NCI-H1436 (cell line): ENCODE data around the gene CRMP1.
"Not testable (repeated sequence)": the region's sequence is repeated elsewhere in the genome, so short reads cannot be mapped to it uniquely, and the experiment has no call there.

Experiments used
- DNase-seq: peaks from one replicate; lab custom pipeline; 2025; lab: John Stamatoyannopoulos, UW

The CRMP1 gene

GRCh38 chr4:5856362-5856761 is 36.5 kb downstream of the CRMP1 start:
- DNase-seq = not testable (repeated sequence)

- DNase-seq = no peak
Measured at GRCh38 chr4:5854929-5855328, 38.0 kb downstream of the CRMP1 start.

GRCh38 chr4:5852523-5853202 is 40.2 kb downstream of the CRMP1 start:
- DNase-seq = no peak

GRCh38 chr4:5851637-5852301 is 41.1 kb downstream of the CRMP1 start:
- no peak for DNase-seq

GRCh38 chr4:5845035-5845905 is 47.6 kb downstream of the CRMP1 start:
- DNase-seq = no peak

- no peak for DNase-seq
Measured at GRCh38 chr4:5843573-5844530, 49.0 kb downstream of the CRMP1 start.

- no peak for DNase-seq
Measured at GRCh38 chr4:5842456-5842855, 50.4 kb downstream of the CRMP1 start.

GRCh38 chr4:5839751-5840674 is 52.9 kb downstream of the CRMP1 start:
- DNase-seq = no peak

- DNase-seq = no peak
Measured at GRCh38 chr4:5839332-5839731, 53.6 kb downstream of the CRMP1 start.

GRCh38 chr4:5837483-5837882 is 55.4 kb downstream of the CRMP1 start:
- DNase-seq = not testable (repeated sequence)

- no peak for DNase-seq
Measured at GRCh38 chr4:5836943-5837342, 55.9 kb downstream of the CRMP1 start.

GRCh38 chr4:5828005-5828391 is 64.9 kb downstream of the CRMP1 start:
- DNase-seq = no peak

GRCh38 chr4:5827108-5828004 is 65.5 kb downstream of the CRMP1 start:
- no peak for DNase-seq

- DNase-seq = no peak
Measured at GRCh38 chr4:5826437-5827107, 66.3 kb downstream of the CRMP1 start.

- no peak for DNase-seq
Measured at GRCh38 chr4:5825321-5826041, 67.4 kb downstream of the CRMP1 start.

GRCh38 chr4:5824635-5825034 is 68.3 kb downstream of the CRMP1 start:
- no peak for DNase-seq

GRCh38 chr4:5824227-5824626 is 68.7 kb downstream of the CRMP1 start:
- no peak for DNase-seq

GRCh38 chr4:5823542-5824211 is 69.2 kb downstream of the CRMP1 start:
- DNase-seq = no peak
